Lung (tissue), 12 donors: Measurements from ENCODE around the gene BCORL1. TPM values are rescaled to one million over a fixed set of nuclear protein-coding genes. Genes with fewer than 3 reads are reported as not detected.

Source experiments
- ATAC-seq: fragments of 200-7000 bp; cut with Tn5 transposase; one replicate; pipeline ENCODE4 v1.9.1; 2020; ENCODE audit warnings: moderate number of reproducible peaks; ENCODE audit not compliant: insufficient read depth, low FRiP score
- DNase-seq, 3 donors: peaks; one replicate each; pipeline ENCODE4 v3.0.0-alpha.2; 2013 to 2017
- H3K27ac ChIP-seq, 2 donors: one replicate each; pipeline ENCODE4 v1.5.1; 2013; ENCODE audit warnings: mild to moderate bottlenecking in 2 of 2, moderate library complexity in 2 of 2, control low read depth in 1 of 2, inconsistent platforms in 1 of 2, low read depth in 1 of 2, low read length in 1 of 2
- H3K27me3 ChIP-seq, 3 donors: one replicate each; pipeline ENCODE4 v1.5.1; 2013; ENCODE audit warnings: low read length in 2 of 3; ENCODE audit not compliant: control insufficient read depth in 3 of 3, insufficient read depth in 3 of 3
- H3K36me3 ChIP-seq, 4 donors: one replicate each; pipeline ENCODE4 v1.5.1; 2013; ENCODE audit warnings: low read length in 4 of 4, mild to moderate bottlenecking in 1 of 4, moderate library complexity in 1 of 4; ENCODE audit not compliant: control insufficient read depth in 4 of 4, insufficient read depth in 4 of 4
- H3K4me1 ChIP-seq, 5 donors: one replicate each; pipeline ENCODE4 v1.5.1; 2013; ENCODE audit warnings: low read length in 5 of 5, mild to moderate bottlenecking in 2 of 5, moderate library complexity in 1 of 5; ENCODE audit not compliant: control insufficient read depth in 5 of 5, insufficient read depth in 5 of 5
- H3K4me3 ChIP-seq: one replicate; pipeline ENCODE4 v1.5.1; 2013; ENCODE audit warnings: mild to moderate bottlenecking, control low read depth, moderate library complexity
- H3K9ac ChIP-seq, 2 donors: one replicate each; pipeline ENCODE4 v1.5.1; 2013; ENCODE audit warnings: low read length in 2 of 2, control low read depth in 1 of 2; ENCODE audit not compliant: insufficient read depth in 1 of 2
- H3K9me3 ChIP-seq, 4 donors: one replicate each; pipeline ENCODE4 v1.5.1; 2013; ENCODE audit warnings: low read length in 3 of 4, mild to moderate bottlenecking in 1 of 4, moderate library complexity in 1 of 4; ENCODE audit not compliant: control insufficient read depth in 4 of 4, insufficient read depth in 3 of 4
- WGBS, 2 donors: extraction: QIAGEN DNeasy Blood & Tissue Kit; methylation state at CpG; one replicate each; pipeline ENCODE4 v1.1.7; 2013; 5-methylcytosine and 5-hydroxymethylcytosine counted together
- polyA plus RNA-seq, 2 donors: library from polyadenylated mRNA; stranded (reverse); fragments of 200-250 nt; gene quantifications; one replicate each; pipeline ENCODE4 v1.2.1, GENCODE V29; 2013
- total RNA-seq, 2 donors: library from RNA; depleted of rRNA in 1 of 2; stranded (reverse); fragments of >200 nt in 1 of 2; gene quantifications; one replicate each; pipeline ENCODE4 v1.2.1, GENCODE V29; 2014 to 2021
- TF ChIP-seq, protein P1 (sequence below): IDR thresholded peaks from 2 replicates; pipeline ENCODE4 v1.5.1; 2012; ENCODE audit warnings: mild to moderate bottlenecking; ENCODE audit errors: control extremely low read depth, extremely low read depth
- donor health status: control.
- donor health status: control.
- donor health status: Bipolar disorder and iron deficiency.
- donor health status: healthy.
- donor health status: DM: yes; HTN: yes; CAD: no.

The BCORL1 gene
- total and polyA plus RNA-seq, 4 donors, result 2.3 to 11.8 (median 7.0) TPM

GRCh38 chrX:130012683-130013082, 30.2 kb downstream of the BCORL1 start:
- 78 to 84% methylated on average over 10 of the region's 10 CpGs for WGBS, 2 donors
- no peak overlapping the region for H3K9ac ChIP-seq
- H3K4me3 ChIP-seq, result no peak overlapping the region
- H3K4me1 ChIP-seq, result no peaks in the 10 kb centered on the region
- no peaks in the 10 kb centered on the region for H3K9me3 ChIP-seq
- no peak overlapping the region for H3K27ac ChIP-seq
- no peaks in the 10 kb centered on the region for H3K27me3 ChIP-seq
- TF ChIP-seq, protein P1, sequence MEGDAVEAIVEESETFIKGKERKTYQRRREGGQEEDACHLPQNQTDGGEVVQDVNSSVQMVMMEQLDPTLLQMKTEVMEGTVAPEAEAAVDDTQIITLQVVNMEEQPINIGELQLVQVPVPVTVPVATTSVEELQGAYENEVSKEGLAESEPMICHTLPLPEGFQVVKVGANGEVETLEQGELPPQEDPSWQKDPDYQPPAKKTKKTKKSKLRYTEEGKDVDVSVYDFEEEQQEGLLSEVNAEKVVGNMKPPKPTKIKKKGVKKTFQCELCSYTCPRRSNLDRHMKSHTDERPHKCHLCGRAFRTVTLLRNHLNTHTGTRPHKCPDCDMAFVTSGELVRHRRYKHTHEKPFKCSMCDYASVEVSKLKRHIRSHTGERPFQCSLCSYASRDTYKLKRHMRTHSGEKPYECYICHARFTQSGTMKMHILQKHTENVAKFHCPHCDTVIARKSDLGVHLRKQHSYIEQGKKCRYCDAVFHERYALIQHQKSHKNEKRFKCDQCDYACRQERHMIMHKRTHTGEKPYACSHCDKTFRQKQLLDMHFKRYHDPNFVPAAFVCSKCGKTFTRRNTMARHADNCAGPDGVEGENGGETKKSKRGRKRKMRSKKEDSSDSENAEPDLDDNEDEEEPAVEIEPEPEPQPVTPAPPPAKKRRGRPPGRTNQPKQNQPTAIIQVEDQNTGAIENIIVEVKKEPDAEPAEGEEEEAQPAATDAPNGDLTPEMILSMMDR, result no peak
- ATAC-seq (no peak), DNase-seq (no peak)
- H3K36me3 ChIP-seq, result peaks cover 0 to 24% (median 7%) of the 10 kb centered on the region in 4 donors

DNA sequence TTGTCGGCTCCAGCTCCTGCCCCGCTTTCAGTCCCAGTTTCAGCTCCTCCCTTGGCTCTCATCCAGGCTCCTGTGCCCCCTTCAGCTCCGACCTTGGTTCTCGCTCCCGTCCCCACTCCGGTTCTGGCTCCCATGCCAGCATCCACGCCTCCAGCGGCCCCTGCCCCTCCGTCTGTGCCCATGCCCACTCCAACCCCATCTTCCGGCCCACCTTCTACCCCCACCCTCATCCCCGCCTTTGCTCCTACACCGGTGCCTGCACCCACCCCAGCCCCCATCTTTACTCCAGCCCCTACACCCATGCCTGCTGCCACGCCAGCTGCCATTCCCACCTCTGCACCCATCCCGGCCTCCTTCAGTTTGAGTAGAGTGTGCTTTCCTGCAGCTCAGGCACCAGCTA, 31.2 kb downstream of the BCORL1 start:
- DNase-seq (no peak), ATAC-seq (no peak)
- no peak overlapping the region for H3K4me3 ChIP-seq
- no peak overlapping the region for H3K27ac ChIP-seq
- no peaks in the 10 kb centered on the region for H3K4me1 ChIP-seq
- H3K9me3 ChIP-seq, result no peaks in the 10 kb centered on the region
- peaks cover 0 to 24% (median 7%) of the 10 kb centered on the region in 4 donors for H3K36me3 ChIP-seq
- no peak overlapping the region for H3K9ac ChIP-seq
- WGBS, 2 donors, result 86 to 99% methylated on average over 8 to 14 of the region's 14 CpGs
- no peaks in the 10 kb centered on the region for H3K27me3 ChIP-seq
- TF ChIP-seq, protein P1, result no peak

GRCh38 chrX:130014356-130014755, 31.9 kb downstream of the BCORL1 start:
- no peaks in the 10 kb centered on the region for H3K27me3 ChIP-seq
- DNase-seq (no peak), ATAC-seq (no peak)
- WGBS, 2 donors, result 92 to 95% methylated on average over 13 of the region's 13 CpGs
- TF ChIP-seq, protein P1, result no peak
- H3K9ac ChIP-seq, result no peak overlapping the region
- no peak overlapping the region for H3K4me3 ChIP-seq
- no peaks in the 10 kb centered on the region for H3K4me1 ChIP-seq
- H3K27ac ChIP-seq, result no peak overlapping the region
- peaks cover 0 to 24% (median 7%) of the 10 kb centered on the region in 4 donors for H3K36me3 ChIP-seq
- no peaks in the 10 kb centered on the region for H3K9me3 ChIP-seq

DNA sequence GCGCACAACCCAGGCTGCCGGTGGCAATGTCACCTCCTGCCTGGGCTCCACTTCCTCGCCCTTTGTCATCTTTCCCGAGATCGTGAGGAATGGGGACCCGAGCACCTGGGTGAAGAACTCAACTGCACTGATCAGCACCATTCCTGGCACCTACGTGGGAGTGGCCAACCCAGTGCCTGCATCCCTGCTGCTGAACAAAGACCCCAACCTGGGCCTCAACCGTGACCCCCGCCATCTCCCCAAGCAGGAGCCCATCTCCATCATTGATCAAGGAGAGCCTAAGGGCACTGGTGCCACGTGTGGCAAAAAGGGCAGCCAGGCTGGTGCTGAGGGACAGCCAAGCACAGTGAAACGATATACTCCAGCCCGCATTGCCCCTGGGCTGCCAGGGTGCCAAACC, 32.3 kb downstream of the BCORL1 start:
- no peaks in the 10 kb centered on the region for H3K27me3 ChIP-seq
- ATAC-seq (no peak), DNase-seq (no peak)
- no peaks in the 10 kb centered on the region for H3K9me3 ChIP-seq
- TF ChIP-seq, protein P1, result no peak
- H3K4me3 ChIP-seq, result no peak overlapping the region
- peaks cover 0 to 3% (median 0%) of the 10 kb centered on the region in 5 donors for H3K4me1 ChIP-seq
- WGBS, 2 donors, result 87 to 97% methylated on average over 11 to 12 of the region's 12 CpGs
- H3K36me3 ChIP-seq, result peaks cover 0 to 24% (median 5%) of the 10 kb centered on the region in 4 donors
- H3K9ac ChIP-seq, result no peak overlapping the region
- no peak overlapping the region for H3K27ac ChIP-seq
